PC-3 (cell line): ENCODE measurements around the gene COL9A3.

Source experiments
- CTCF ChIP-seq: fragments of 300-600 bp; sonication (generic); conservative IDR thresholded peaks from 2 replicates; pipeline ENCODE4 v1.5.1; 2017; ENCODE audit warnings: antibody characterized with exemption, low read depth, mild to moderate bottlenecking, low read length
- EZH2 ChIP-seq: fragments of 300-600 bp; sonication (generic); IDR thresholded peaks from one replicate; pipeline ENCODE4 v1.6.1; 2017; ENCODE audit warnings: antibody characterized with exemption, mild to moderate bottlenecking, low read length; ENCODE audit not compliant: unreplicated experiment
- EZH2phosphoT487 ChIP-seq: fragments of 300-600 bp; sonication (generic); IDR thresholded peaks from 2 replicates; pipeline ENCODE4 v1.6.1; 2018; ENCODE audit warnings: mild to moderate bottlenecking, antibody characterized with exemption, low read length, borderline replicate concordance

- TF ChIP-seq CTCF (no peak), EZH2phosphoT487 (no peak), EZH2 (no peak)
Measured at GRCh38 chr20:62782893-62783278, 34.0 kb upstream of the COL9A3 start.
